Measurements from ENCODE around the gene CNGB1.

DNA sequence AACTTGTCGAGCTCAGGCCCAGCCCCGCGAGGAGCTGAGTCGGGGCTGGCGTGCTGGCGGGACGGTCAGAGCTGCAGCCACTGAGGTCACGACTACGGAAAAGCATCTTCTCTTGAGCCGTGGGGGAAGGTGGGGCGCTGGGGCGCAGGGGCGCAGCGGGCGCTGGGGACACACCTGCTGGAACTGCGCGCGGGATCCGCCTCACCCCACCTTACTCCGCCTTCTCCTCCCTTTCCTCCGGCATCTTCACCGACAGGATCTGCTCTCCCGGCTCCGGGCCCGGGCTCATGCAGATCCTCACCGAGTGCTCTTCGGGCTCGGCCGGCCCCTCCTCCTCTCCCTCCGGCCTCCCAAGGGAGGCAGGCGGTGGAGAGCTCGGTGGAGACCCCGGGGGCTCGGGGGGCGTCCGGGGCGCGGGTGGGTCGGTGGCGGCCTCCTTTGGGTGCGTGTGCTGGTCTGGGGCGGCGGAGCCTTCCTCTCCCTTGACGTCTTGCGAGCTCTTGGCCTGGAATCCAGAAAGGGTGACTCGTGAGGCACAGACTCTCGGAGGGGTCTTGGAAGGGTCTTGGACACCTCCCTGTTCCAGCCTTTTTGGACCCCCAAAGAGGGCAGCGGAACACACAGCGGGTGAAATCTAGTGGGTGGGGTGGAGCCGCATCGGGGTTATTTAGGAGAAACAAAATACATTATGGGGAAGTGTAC lies 86.8 kb downstream of the CNGB1 start:
- TF ChIP-seq, protein P1, sequence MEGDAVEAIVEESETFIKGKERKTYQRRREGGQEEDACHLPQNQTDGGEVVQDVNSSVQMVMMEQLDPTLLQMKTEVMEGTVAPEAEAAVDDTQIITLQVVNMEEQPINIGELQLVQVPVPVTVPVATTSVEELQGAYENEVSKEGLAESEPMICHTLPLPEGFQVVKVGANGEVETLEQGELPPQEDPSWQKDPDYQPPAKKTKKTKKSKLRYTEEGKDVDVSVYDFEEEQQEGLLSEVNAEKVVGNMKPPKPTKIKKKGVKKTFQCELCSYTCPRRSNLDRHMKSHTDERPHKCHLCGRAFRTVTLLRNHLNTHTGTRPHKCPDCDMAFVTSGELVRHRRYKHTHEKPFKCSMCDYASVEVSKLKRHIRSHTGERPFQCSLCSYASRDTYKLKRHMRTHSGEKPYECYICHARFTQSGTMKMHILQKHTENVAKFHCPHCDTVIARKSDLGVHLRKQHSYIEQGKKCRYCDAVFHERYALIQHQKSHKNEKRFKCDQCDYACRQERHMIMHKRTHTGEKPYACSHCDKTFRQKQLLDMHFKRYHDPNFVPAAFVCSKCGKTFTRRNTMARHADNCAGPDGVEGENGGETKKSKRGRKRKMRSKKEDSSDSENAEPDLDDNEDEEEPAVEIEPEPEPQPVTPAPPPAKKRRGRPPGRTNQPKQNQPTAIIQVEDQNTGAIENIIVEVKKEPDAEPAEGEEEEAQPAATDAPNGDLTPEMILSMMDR (IDR thresholded peaks at IDR 0.05), result no peak
- no peak for TF ChIP-seq POLR2A (IDR thresholded peaks at IDR 0.05)
